Measurements from ENCODE around the gene CNBD2. TPM values are rescaled to one million over a fixed set of nuclear protein-coding genes. Genes with fewer than 3 reads are reported as not detected.

The CNBD2 gene
- total RNA-seq, 1 experiment from 2014 or later: 5.0 TPM

DNA sequence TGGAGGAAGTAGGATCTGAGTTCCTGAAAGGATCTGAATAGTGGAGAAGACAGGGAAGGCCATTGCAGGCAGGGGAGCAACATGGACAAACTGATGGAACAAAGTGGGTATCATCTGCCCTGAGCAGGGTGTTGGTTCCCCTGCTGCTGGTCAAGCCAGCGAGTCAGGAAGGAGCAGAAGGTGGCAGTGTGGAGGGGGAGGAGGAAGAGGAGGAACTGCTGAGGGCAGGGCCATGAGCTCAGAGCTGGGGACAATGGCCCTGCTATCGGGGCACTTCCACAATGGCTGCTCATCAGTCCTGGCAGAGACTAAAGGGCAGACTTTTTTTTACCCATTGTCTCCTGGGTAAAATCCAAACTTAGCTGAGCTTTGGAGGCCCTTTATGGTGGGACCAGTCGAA, 13.6 kb downstream of the CNBD2 start:
- Mint-ChIP-seq H3K4me3 (ENCODE audit: low read depth, unreplicated experiment) (no peak overlapping the region), H3K27ac (ENCODE audit: unreplicated experiment) (no peak overlapping the region), H3K27me3 (ENCODE audit: unreplicated experiment) (peaks cover 10% of the 10 kb centered on the region), H3K36me3 (ENCODE audit: insufficient read depth, unreplicated experiment) (no peaks in the 10 kb centered on the region), H3K9me3 (ENCODE audit: low read depth, unreplicated experiment) (no peaks in the 10 kb centered on the region), H3K4me1 (ENCODE audit: low read depth, unreplicated experiment) (no peaks in the 10 kb centered on the region)
- DNase-seq: no peak
- CTCF ChIA-PET: interaction anchor here (1.2 kb wide), 1 partner anchor 9 kb away, joined by 4 read pairs; no protein-coding TSS in a partner anchor
- TF ChIP-seq CTCF (IDR thresholded peaks at IDR 0.05; ENCODE audit: unreplicated experiment): no peak
- intact Hi-C loops (cut with micrococcal nuclease; ENCODE audit: unreplicated experiment): no loop called here
- no TSS peak for BruUV-seq (replicated peaks)

DNA sequence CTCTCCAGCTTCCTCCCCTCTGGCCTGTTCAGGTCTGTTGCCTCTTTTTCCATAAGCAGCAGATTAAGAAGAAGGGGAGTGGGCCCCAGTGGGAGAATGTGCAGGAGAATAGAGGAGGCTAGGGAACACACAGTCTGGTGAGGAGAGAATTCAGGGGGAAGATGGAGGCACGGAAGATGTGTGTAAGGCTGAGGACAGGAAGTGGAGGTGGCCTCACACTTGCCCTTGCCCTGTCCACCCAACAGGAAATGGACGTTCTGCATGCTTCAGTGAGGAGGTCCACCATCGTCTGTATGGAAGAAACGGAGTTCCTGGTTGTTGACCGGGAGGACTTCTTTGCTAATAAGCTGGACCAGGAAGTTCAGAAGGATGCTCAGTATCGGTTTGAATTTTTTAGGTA, 16.0 kb downstream of the CNBD2 start:
- Mint-ChIP-seq H3K27ac (ENCODE audit: unreplicated experiment) (no peak overlapping the region), H3K36me3 (ENCODE audit: insufficient read depth, unreplicated experiment) (no peaks in the 10 kb centered on the region), H3K4me1 (ENCODE audit: low read depth, unreplicated experiment) (no peaks in the 10 kb centered on the region), H3K4me3 (ENCODE audit: low read depth, unreplicated experiment) (no peak overlapping the region), H3K27me3 (ENCODE audit: unreplicated experiment) (peaks cover 20% of the 10 kb centered on the region), H3K9me3 (ENCODE audit: low read depth, unreplicated experiment) (no peaks in the 10 kb centered on the region)
- CTCF ChIA-PET: interaction anchor here (0.8 to 1.0 kb wide), 2 partner anchors 154 to 172 kb away, joined by 3 read pairs; no protein-coding TSS in a partner anchor
- no peak for DNase-seq
- TF ChIP-seq CTCF (IDR thresholded peaks at IDR 0.05; ENCODE audit: unreplicated experiment): no peak
- BruUV-seq (replicated peaks): no TSS peak
- intact Hi-C loops (cut with micrococcal nuclease; ENCODE audit: unreplicated experiment): no loop called here

DNA sequence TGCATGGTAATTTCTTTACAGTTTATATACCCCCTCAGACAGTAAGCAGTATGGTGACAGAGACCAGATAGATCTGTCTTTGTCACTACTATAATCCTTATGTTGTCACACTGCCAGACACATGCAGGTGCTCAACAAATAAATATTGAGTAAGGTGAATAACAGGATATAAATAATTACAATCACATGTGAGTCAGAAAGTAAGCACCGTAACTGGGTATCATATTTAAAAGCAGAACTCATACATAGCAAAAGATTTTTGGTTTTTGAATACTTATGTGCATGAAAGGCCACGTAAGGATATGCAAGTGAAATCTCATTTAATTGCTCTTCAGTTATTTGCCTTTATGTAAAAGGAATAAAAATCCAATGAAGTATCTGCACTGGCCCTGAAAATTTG, 17.4 kb downstream of the CNBD2 start:
- H3K4me1 Mint-ChIP-seq (ENCODE audit: low read depth, unreplicated experiment): no peaks in the 10 kb centered on the region
- CTCF ChIA-PET: interaction anchor here (1.0 kb wide), 1 partner anchor 113 kb away, joined by 3 read pairs; no protein-coding TSS in a partner anchor
- no peak overlapping the region for H3K27ac Mint-ChIP-seq (ENCODE audit: unreplicated experiment)
- no peaks in the 10 kb centered on the region for H3K36me3 Mint-ChIP-seq (ENCODE audit: insufficient read depth, unreplicated experiment)
- peaks cover 28% of the 10 kb centered on the region for H3K27me3 Mint-ChIP-seq (ENCODE audit: unreplicated experiment)
- no peak for DNase-seq
- BruUV-seq (replicated peaks): no TSS peak
- H3K9me3 Mint-ChIP-seq (ENCODE audit: low read depth, unreplicated experiment): no peaks in the 10 kb centered on the region
- H3K4me3 Mint-ChIP-seq (ENCODE audit: low read depth, unreplicated experiment): no peak overlapping the region
- TF ChIP-seq CTCF (IDR thresholded peaks at IDR 0.05; ENCODE audit: unreplicated experiment): no peak
- intact Hi-C loops (cut with micrococcal nuclease; ENCODE audit: unreplicated experiment): no loop called here

GRCh38 chr20:35988910-35989463, 20.6 kb downstream of the CNBD2 start:
- H3K4me3 Mint-ChIP-seq (ENCODE audit: low read depth, unreplicated experiment): no peak overlapping the region
- TF ChIP-seq CTCF (IDR thresholded peaks at IDR 0.05; ENCODE audit: unreplicated experiment): no peak
- no TSS peak for BruUV-seq (replicated peaks)
- H3K27me3 Mint-ChIP-seq (ENCODE audit: unreplicated experiment): peaks cover 18% of the 10 kb centered on the region
- intact Hi-C loops (cut with micrococcal nuclease; ENCODE audit: unreplicated experiment): no loop called here
- no peak overlapping the region for H3K27ac Mint-ChIP-seq (ENCODE audit: unreplicated experiment)
- H3K36me3 Mint-ChIP-seq (ENCODE audit: insufficient read depth, unreplicated experiment): no peaks in the 10 kb centered on the region
- CTCF ChIA-PET: no interaction called here
- no peaks in the 10 kb centered on the region for H3K4me1 Mint-ChIP-seq (ENCODE audit: low read depth, unreplicated experiment)
- H3K9me3 Mint-ChIP-seq (ENCODE audit: low read depth, unreplicated experiment): no peaks in the 10 kb centered on the region
- DNase-seq: no peak
